ENCODE measurements around the gene TLCD3B. TPM values are rescaled to one million over a fixed set of nuclear protein-coding genes. Genes with fewer than 3 reads are reported as not detected.

The TLCD3B gene
- total RNA-seq, 2 donors from 2014 or later, result 0.16 to 0.49 TPM

- TF ChIP-seq CTCF (IDR thresholded peaks at IDR 0.05), result no peak
- no peak for DNase-seq
- no peak overlapping the region for H3K27ac ChIP-seq
These were observed 26.7 kb downstream of the TLCD3B start for GRCh38 chr16:30004424-30004776.

GRCh38 chr16:30003670-30004423 is 27.2 kb downstream of the TLCD3B start:
- intact Hi-C loops (cut with DNase I), result no loop called here
- Histone ChIP-seq H3K9me3 (no peaks in the 10 kb centered on the region), H3K9ac (ENCODE audit: low read depth in 2 of 2, low read length in 2 of 2) (no peak overlapping the region), H3K4me1 (no peaks in the 10 kb centered on the region), H3K27me3 (no peaks in the 10 kb centered on the region), H3K4me3 (no peak overlapping the region), H3K36me3 (no peaks in the 10 kb centered on the region), H3K27ac (no peak overlapping the region)
- DNase-seq, result no peak
- TF ChIP-seq CTCF (IDR thresholded peaks at IDR 0.05), result no peak

More at GRCh38 chr16:30004424-30004776, 26.7 kb downstream of the TLCD3B start:
- no peaks in the 10 kb centered on the region for H3K9me3 ChIP-seq
- intact Hi-C loops (cut with DNase I), result no loop called here
- H3K4me1 ChIP-seq, result no peaks in the 10 kb centered on the region
- H3K27me3 ChIP-seq, result no peaks in the 10 kb centered on the region
- H3K4me3 ChIP-seq, result no peak overlapping the region
- no peak overlapping the region for H3K9ac ChIP-seq (ENCODE audit: low read depth in 2 of 2, low read length in 2 of 2)
- no peaks in the 10 kb centered on the region for H3K36me3 ChIP-seq

- no peak overlapping the region for H3K27ac ChIP-seq
- no peak for DNase-seq
- intact Hi-C loops (cut with DNase I), result no loop called here
- no peak overlapping the region for H3K4me3 ChIP-seq
- peak overlapping the region in 1 of 2 donors; percentile 12 for H3K9ac ChIP-seq (ENCODE audit: low read depth in 2 of 2, low read length in 2 of 2)
- TF ChIP-seq CTCF (IDR thresholded peaks at IDR 0.05), result no peak
- no peaks in the 10 kb centered on the region for H3K9me3 ChIP-seq
- H3K4me1 ChIP-seq, result no peaks in the 10 kb centered on the region
- H3K36me3 ChIP-seq, result no peaks in the 10 kb centered on the region
- no peaks in the 10 kb centered on the region for H3K27me3 ChIP-seq
These were observed 28.3 kb downstream of the TLCD3B start for GRCh38 chr16:30002614-30003346.

GRCh38 chr16:30000735-30001631 is 30.1 kb downstream of the TLCD3B start:
- no peaks in the 10 kb centered on the region for H3K27me3 ChIP-seq
- TF ChIP-seq CTCF (IDR thresholded peaks at IDR 0.05), result no peak
- no peaks in the 10 kb centered on the region for H3K9me3 ChIP-seq
- H3K27ac ChIP-seq, result no peak overlapping the region
- no peaks in the 10 kb centered on the region for H3K36me3 ChIP-seq
- DNase-seq, result no peak
- intact Hi-C loops (cut with DNase I), result no loop called here
- peaks cover 4% of the 10 kb centered on the region for H3K4me1 ChIP-seq
- H3K9ac ChIP-seq (ENCODE audit: low read depth in 2 of 2, low read length in 2 of 2), result no peak overlapping the region
- no peak overlapping the region for H3K4me3 ChIP-seq

GRCh38 chr16:29999605-30000004 is 31.5 kb downstream of the TLCD3B start:
- H3K36me3 ChIP-seq, result no peaks in the 10 kb centered on the region
- intact Hi-C loops (cut with DNase I), result no loop called here

More at GRCh38 chr16:29999605-30000004, 31.5 kb downstream of the TLCD3B start:
- no peak overlapping the region for H3K9ac ChIP-seq (ENCODE audit: low read depth in 2 of 2, low read length in 2 of 2)
- no peak overlapping the region for H3K27ac ChIP-seq
- no peak overlapping the region for H3K4me3 ChIP-seq
- no peak for DNase-seq
- TF ChIP-seq CTCF (IDR thresholded peaks at IDR 0.05), result no peak
- H3K4me1 ChIP-seq, result peaks cover 4% of the 10 kb centered on the region
- H3K9me3 ChIP-seq, result no peaks in the 10 kb centered on the region
- H3K27me3 ChIP-seq, result no peaks in the 10 kb centered on the region
